Stimulated activated CD4-positive, alpha-beta T cell treated with anti-CD3 and anti-CD28 coated beads, Interleukin-2, amount 100 ng/mL, for 4 hours (primary cell): ENCODE measurements around the gene SCAF8.
A peak's percentile ranks its signal among the peaks of the same experiment; 100 is the strongest.
"Not testable (repeated sequence)": the region's sequence is repeated elsewhere in the genome, so short reads cannot be mapped to it uniquely, and the experiment has no call there.

ENCODE experiments used
- DNase-seq: peaks from one replicate; pipeline ENCODE4 v3.0.0-alpha.2; 2020; ENCODE audit warnings: low read depth

The SCAF8 gene, protein sequence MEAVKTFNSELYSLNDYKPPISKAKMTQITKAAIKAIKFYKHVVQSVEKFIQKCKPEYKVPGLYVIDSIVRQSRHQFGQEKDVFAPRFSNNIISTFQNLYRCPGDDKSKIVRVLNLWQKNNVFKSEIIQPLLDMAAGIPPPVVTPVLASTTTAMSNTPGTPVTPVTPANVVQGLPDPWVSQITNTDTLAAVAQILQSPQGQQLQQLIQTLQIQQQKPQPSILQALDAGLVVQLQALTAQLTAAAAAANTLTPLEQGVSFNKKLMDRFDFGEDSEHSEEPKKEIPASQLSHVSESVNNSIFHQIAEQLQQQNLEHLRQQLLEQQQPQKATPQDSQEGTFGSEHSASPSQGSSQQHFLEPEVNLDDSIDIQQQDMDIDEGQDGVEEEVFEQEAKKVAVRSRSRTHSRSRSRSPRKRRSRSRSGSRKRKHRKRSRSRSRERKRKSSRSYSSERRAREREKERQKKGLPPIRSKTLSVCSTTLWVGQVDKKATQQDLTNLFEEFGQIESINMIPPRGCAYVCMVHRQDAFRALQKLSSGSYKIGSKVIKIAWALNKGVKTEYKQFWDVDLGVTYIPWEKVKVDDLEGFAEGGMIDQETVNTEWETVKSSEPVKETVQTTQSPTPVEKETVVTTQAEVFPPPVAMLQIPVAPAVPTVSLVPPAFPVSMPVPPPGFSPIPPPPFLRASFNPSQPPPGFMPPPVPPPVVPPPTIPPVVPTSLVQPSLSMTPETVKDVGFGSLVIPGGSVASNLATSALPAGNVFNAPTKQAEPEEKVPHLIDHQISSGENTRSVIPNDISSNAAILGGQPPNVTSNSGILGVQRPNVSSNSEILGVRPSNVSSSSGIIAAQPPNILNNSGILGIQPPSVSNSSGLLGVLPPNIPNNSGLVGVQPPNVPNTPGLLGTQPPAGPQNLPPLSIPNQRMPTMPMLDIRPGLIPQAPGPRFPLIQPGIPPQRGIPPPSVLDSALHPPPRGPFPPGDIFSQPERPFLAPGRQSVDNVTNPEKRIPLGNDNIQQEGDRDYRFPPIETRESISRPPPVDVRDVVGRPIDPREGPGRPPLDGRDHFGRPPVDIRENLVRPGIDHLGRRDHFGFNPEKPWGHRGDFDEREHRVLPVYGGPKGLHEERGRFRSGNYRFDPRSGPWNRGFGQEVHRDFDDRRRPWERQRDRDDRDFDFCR (N-terminal part only)

DNA sequence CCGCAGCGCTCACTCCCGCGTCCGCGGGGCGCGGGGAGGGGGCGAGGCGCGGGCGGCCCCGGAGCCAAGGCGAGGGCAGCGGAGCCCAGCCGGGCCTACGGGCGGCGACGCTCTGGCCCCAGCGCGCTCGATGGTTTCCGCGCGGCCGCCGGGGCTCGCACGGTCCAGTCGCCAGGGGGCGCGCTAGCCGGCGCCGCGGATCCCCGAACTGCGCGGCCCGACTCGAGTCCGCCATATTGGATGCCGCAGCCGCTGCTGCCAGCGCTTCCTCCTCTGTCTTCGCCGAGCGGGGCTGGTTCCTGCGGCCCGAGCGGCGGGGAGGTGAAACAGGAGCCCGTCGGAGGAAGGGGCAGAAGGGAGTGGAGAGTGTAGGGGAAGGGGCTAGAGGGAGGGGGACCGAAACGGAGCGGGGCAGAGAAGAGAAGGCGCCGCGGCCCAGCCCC, at the start of gene SCAF8:
Gene SCAF8, plus strand, starts transcription at position 234 of the 443 bp plus-strand sequence. CDS start 485 bp downstream, outside the sequence.
- DNase-seq, result peak; percentile 74

DNA sequence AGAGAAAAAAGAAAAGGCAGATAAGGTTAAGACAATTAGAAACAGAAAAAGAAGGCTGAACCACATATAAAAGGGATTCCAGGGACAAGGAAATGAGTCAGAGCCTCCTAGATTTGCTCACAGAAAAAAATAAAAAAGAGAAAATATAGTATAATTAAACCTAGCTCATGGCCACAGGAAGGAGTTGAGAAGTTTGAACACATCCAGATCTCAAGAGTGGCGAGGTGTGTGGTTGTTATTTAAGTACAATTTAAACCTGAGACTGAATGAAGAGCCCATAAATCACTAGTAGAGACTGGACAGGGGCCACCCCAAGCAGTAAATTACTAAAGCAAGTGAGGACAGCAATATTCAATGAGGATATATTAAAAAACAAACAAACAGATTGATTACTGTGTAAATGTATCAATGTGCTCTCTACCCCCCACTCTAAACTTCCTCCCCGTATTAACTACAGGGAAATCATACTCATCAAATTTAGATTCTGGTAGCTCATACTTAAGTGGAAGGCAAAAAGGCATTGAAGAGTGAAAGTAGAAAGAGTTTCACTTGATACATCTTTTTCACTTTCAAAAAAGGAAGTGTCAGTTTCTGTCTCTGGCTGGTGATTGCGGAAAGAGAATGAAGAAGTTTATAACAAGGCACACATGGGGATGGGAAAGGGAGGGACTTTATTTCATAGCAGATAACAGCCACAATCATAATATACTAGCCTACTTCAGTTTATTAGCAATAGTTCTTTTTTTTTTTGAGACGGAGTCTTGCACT, 49.3 kb upstream of the SCAF8 start:
- no peak for DNase-seq

DNA sequence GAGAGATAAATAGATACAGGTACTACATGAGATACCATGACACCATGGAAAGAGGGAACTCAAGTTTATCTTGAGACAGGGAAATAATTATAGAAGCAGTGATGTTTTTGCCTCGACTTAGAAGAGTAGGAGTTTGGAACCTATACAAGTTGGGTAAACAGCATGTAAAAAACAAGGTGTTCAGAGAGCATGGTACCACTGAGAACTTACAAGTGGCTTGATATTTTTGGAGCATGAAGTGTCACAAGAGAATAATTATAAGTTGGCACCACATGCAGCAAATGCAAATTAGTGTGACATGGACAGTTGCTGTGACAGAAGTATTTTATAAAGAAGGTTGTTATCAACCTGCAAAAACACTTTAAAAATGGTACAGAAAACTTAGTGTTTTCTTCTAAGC, 47.1 kb upstream of the SCAF8 start:
- no peak for DNase-seq

DNA sequence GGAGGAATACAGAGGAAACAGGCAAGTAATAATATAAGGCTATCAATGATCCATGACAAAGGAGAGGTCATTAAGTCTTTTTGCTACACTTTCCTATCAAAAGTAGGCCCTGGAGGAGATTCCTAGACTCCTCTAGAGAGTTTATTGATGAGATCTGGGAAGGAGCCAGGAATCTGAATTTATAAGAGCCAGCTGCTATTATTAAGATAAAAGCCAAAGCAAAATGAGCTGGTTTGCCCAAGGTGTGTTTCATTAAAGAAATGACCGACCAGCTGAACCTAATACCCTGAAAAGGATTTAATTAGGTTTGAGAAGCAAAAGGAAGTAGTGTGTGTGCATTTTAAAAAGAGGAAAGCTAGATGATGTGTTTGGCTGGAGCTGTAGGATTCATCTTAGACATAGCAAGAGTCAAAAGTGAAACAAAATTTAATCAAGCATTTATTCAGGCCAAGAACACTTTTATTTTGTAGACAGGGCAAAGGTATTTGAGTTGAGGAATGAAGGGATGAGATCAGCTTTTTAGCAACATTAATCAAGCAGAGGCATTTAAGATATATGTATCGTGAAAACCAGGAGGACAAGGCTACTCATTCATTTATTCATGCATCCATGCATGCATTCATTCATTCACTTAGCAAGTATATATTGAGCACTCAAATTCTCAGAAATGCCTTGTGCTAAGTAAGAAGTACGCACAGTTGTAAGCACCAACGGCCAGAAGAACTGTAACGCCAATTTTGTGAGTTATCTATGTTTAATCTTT, 43.5 kb upstream of the SCAF8 start:
- no peak for DNase-seq

DNA sequence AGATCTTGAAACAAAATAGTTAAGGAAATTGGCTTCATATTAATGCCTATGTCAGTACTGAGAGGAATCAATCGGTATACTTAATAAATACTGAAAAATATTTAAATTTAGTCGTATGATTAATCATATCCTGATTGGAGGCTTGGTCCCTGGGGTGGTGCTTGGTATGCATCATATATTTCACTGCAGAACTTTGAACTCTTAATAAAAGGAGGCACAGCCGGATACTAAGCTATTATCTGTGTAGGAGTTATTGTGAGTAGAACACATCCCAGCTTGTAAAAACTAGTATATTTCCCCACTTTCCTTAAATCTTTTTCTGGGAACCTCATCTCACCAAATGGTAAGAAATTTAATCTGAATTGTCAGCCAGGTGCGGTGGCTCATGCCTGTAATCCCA, 42.4 kb upstream of the SCAF8 start:
- DNase-seq, result no peak

DNA sequence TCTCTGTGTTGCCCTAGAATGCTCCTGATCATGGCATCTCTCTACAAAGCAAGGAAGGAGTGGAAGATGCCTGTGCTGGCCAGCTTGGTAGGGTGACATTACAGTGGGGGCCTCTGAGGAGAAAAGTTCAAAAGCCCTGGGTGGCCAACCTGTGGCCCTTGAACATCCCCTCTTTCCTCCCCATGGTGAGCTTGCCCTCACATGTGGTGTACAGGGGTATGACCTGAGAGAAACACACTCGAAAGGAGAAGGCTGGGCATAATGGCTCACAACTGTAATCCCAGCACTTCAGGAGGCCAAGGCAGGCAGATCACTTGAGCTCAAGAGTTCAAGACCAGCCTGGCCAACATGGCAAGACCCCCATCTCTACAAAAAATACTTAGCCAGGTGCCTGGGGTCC, 36.6 kb upstream of the SCAF8 start:
- no peak for DNase-seq

DNA sequence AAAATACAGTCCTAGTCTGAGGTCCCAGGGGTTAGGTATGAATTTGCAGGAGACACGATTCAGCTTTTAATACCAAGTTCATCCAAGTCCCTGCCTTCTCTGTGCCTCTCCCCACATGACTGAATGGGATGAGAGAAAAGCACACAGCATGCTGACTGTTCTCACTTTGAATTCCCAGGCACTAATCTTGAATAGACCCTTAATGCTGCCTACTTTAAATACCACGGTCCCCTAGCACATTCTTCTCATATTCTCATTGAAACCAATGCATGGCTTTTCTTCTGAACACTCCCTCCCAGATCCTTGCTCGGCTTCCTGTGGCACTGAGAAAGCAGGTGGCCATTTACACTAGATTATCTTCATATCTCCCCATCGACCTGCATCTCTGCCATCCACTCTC, 30.1 kb upstream of the SCAF8 start:
- DNase-seq, result no peak

DNA sequence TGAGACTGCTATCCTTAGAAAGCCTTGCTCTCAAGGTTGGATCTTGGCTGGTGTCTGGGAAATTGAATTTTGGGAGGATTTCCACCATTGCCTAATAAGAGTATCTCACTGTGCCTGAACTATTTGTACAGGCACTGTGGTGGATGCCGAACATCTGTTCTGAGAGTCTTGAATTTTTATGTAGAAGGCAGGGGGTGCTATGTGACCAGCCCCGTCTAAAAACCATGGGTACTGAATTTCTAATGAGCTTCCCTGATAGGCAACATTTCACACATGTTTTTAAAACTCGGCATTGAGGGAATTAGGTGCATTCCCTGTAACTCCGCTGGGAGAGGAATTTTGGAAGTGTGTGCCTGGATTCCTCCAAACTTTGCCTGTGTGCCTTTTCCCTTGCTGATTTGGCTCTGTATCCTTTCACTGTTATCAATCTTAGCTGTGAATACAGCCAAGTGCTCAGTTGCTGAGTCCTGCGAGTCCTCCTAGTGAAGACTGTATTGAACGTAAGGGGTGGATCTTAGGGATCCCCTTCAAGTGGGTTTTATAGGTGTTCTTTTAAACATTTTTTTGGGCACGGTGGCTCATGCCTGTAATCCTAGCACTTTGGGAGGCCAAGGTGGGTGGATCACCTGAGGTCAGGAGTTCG, 27.6 kb upstream of the SCAF8 start:
- DNase-seq, result no peak

DNA sequence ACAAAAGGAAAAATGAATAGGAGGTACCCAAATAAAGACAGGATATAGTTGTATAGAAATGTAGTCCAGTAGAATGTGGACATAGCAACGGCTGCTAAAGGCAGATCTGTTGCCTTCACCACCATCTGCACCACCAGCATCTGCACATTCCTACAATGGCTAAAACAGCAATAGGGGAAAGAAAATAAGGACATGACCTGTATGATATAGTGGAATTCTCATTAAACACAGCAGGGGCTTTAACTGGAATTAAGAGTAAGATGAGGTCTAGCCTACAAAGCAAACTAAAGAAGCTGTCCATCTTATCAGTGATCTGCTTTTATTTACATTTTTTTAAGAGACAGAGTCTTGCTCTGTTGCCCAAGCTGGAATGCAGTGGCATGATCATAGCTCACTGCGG, 26.8 kb upstream of the SCAF8 start:
- DNase-seq, result no peak

DNA sequence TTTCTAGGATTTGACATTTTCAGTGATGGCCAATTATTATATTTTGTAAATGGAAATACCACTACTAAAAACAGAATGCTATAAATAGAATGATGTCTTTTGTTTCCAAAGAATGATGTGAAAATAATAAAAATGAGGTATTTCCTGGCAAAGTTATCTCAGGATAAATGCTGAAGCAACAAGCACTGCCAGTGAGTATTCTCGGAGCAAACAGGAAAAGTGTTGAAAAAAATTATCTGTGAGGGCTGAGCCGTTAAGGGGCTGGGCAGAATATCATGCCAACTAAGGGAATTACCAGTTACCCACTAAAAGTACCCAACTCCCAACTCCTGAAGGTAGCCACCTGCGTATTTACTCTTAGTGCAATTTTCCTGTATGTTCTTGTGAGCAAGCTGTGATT, 23.6 kb upstream of the SCAF8 start:
- no peak for DNase-seq

DNA sequence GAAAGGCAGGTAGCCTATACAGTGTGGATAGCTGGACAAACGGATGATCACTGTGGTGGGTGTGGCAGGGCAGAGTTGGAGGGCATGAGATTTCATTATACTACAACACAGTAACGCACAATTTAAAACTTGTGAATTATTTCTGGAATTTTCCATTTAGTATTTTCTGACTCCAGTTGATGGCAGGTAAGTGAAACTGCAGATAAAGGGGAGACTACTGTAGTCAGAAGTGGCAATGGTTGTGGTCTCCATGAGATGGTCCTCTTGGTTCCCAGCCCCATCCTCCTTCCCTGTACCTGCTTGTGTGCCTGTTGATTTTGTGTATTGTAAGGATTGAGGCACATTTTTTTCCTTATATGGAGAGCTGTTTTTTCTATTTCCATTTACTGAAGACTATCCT, 22.5 kb upstream of the SCAF8 start:
- no peak for DNase-seq

DNA sequence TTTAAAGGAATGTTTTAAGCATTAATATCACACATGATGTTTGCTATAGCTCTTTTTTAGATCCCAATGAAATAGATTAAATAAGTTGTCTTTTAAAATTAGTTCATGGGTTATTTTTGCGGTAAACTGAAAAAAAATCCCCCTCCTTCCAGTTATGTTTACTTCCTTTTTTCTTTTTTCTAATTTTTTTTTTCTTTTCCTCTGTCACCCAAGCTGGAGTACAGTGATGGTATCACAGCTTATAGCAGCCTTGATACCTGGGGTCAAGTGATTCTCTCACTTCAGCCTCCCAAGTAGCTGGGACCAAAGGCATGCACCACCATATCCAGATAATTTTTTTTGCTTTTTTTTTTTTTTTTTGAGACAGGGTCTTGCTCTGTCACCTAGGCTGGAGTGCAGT, 17.8 kb upstream of the SCAF8 start:
- DNase-seq, result no peak

DNA sequence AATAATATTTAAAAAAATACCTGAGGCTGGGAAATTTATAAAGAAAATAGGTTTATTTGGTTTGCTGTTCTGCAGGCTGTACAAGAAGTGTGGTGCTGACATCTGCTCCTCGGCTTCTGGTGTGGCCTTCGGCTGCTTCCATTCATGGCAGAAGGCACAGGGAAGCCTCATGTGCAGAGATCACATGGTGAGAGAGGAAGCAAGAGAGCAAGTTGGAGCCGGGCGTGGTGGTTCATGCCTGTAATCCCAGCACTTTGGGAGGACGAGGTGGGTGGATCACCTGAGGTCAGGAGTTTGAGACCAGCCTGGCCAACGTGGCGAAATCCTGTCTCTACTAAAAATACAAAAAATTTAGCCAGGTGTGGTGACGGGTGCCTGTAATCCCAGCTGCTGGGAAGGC, 16.9 kb upstream of the SCAF8 start:
- not testable (repeated sequence) for DNase-seq

DNA sequence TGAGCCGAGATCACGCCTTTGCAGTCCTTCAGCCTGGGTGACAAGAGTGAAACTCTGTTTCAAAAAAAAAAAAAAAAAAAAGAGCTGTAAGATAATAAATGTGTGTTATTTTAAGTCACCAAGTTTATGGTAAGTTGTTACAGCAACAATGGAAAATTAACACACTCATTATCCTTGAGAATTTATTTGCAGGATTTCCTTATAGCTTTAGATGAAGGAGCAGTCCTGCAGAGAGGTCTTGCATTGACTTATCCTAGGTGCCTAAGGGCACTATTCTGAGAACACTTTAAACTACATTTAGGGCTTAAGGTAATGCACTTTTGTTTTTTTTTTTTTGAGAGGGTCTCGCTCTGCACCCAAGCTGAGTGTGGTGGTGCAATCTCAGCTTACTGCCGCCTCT, 13.8 kb upstream of the SCAF8 start:
- no peak for DNase-seq

DNA sequence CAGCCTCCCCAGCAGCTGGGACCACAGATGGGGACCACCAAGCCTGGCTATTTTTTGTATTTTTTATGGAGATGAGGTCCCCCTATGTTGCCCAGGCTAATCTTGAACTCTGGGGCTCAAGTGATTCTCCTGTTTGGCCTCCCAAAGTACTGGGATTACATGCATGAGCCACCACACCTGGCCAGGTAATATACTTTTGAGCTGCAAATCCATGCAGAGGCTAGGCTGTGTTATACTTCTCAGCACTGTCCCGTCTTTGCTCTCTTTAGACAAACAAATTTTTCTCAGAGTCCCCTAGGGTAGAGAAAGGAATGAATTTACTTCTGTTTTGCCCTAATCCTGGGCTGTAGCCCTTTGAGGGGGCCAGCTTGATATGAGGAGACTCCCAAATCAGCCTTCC, 13.4 kb upstream of the SCAF8 start:
- no peak for DNase-seq

DNA sequence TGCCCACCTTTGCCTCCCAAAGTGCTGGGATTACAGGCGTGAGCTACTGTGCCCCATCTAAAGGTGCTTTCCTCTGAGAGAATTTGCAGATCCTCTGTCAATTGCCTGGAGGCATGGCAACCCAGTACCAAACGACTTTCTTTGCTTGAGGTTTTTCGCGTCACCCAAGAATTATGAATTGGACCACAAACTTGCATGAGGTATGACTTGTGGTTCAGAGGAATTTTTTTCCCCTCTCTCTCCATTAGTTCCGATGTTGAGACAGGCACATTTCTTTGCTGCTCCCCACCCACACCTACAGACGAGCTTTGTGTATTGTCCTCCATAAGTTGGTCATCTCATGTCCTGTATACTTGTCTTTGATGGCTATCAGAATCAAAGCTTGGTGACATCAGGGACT, 11.8 kb upstream of the SCAF8 start:
- DNase-seq, result no peak

DNA sequence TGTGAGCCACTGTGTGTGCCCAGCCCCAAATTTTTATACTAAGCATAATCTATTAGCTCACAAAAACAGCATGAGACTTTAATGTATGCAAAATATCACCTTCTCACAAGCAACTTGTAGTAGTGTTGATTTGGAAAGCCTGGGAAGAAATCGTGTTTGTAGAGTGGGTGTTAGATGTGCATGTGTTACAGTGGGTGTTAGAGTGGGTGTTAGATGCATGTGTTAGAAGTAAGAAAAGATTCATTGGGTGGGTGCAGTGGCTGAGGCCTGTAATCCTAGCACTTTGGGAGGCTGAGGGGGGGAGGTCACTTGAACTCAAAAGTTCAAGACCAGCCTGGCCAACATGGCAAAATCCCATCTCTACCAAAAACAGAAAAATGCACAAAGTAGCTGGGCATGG, 6.3 kb upstream of the SCAF8 start:
- no peak for DNase-seq

DNA sequence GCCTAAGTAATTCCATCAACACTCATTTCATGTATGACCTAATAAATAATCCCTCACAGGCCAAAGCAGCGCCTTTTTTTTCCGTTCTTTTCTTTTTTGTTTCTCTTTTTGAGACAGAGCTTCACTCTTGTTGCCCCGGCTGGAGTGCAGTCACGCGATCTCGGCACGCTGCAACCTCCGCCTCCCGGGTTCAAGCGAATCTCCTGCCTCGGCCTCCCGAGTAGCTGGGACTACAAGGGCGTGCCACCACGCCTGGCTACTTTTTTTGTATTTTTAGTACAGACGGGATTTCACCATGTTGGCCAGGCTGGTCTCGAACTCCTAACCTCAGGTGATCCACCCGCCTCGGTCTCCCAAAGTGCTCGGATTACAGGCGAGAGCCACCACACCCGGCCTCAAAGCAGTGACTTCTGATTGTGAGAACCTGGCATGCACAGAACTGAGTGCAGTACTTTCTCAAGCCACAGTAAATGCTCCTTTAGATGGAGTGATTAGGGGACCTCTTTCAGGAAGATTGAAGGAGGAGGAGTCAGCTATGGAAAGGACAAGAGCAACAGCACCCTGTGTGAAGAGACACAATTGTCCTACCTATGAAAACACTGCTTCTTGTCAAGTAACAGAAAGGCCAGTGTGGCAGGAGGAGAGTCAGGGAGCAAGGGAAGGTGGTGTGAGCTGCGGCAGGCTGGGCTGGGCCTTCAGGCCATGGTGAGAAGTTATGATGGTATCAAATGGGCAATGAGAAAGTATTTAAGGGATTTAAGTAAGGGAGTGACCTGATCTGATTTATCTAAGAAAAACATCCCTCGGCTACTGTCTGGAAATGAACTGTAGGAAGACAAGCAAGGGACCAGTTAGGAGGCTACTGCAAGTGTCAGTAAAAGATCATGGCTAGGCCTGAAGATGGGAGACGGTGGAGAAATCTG, 1.7 kb upstream of the SCAF8 start:
- DNase-seq, result no peak

DNA sequence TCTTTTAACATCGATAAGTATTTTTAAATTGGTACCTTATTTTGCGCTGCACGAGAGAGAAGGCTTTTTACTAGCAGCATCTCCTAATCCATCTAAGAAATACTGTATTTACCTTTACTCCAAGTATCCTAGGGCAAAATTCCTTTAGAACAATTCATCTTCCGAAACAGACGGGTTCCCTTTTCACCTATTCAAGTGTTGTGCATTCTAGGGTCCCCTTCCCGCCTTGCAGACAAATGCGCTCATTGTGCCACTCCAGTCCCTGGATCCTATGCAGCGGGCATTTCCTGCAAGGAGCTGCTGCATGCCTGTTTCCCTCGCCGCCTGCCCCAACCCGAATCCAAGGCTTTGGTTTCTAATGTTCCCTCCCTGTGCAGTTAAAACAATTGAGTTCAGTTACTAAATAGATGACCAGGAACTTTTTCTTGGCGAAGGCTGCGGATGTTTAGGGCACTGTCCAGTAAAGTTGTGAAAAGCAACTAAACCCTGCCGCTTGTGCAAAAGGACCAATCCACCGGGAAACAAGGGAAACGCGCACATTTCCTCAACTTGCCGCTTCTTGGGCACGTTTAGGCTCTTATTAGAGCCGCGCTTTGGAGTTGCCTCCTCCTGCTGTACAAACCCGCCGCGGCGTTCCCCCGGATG, 556 bp upstream of the SCAF8 start:
- DNase-seq, result no peak
